Thymus (tissue), 11 donors: ENCODE data around the gene FBXL4. TPM values are rescaled to one million over a fixed set of nuclear protein-coding genes. Genes with fewer than 3 reads are reported as not detected.
"Not testable (repeated sequence)": the region's sequence is repeated elsewhere in the genome, so short reads cannot be mapped to it uniquely, and the experiment has no call there.

Source experiments
- DNase-seq, 9 donors: peaks; one replicate each; pipeline ENCODE4 v3.0.0-alpha.2; 2013; ENCODE audit warnings: low spot score in 9 of 9, low read depth in 6 of 9, missing footprints in 1 of 9
- H3K27ac ChIP-seq, 2 donors: one replicate each; pipeline ENCODE4 v1.5.1; 2013; ENCODE audit warnings: control low read depth in 1 of 2, low read depth in 1 of 2, low read length in 1 of 2, mild to moderate bottlenecking in 1 of 2, moderate library complexity in 1 of 2
- H3K27me3 ChIP-seq, 2 donors: one replicate each; pipeline ENCODE4 v1.5.1; 2013; ENCODE audit warnings: low read length in 1 of 2; ENCODE audit not compliant: control insufficient read depth in 2 of 2, insufficient read depth in 1 of 2
- H3K36me3 ChIP-seq, 2 donors: one replicate each; pipeline ENCODE4 v1.5.1; 2013; ENCODE audit warnings: low read length in 1 of 2, mild to moderate bottlenecking in 1 of 2, moderate library complexity in 1 of 2; ENCODE audit not compliant: control insufficient read depth in 2 of 2, insufficient read depth in 2 of 2
- H3K4me1 ChIP-seq, 2 donors: one replicate each; pipeline ENCODE4 v1.5.1; 2013; ENCODE audit warnings: low read length in 2 of 2; ENCODE audit not compliant: control insufficient read depth in 2 of 2, insufficient read depth in 2 of 2
- H3K4me3 ChIP-seq, 2 donors: one replicate each; pipeline ENCODE4 v1.5.1; 2013; ENCODE audit warnings: low read length in 2 of 2, control low read depth in 1 of 2, mild to moderate bottlenecking in 1 of 2
- H3K9me3 ChIP-seq, 2 donors: one replicate each; pipeline ENCODE4 v1.5.1; 2013; ENCODE audit warnings: low read length in 1 of 2, mild to moderate bottlenecking in 1 of 2; ENCODE audit not compliant: control insufficient read depth in 2 of 2, insufficient read depth in 1 of 2
- WGBS: extraction: QIAGEN DNeasy Blood & Tissue Kit; methylation state at CpG from one replicate; pipeline ENCODE4 v1.1.7; 2013; 5-methylcytosine and 5-hydroxymethylcytosine counted together
- polyA plus RNA-seq: library from polyadenylated mRNA; stranded (reverse); fragments of 200-250 nt; gene quantifications from one replicate; pipeline ENCODE4 v1.2.3, GENCODE V29; 2013
- total RNA-seq: library from RNA; stranded (reverse); fragments of 120-200 nt; gene quantifications from one replicate; pipeline ENCODE4 v1.2.4, GENCODE V29; 2013
- donor health status: healthy.

FBXL4 gene
- total and polyA plus RNA-seq, 2 donors: 10.7 to 13.5 TPM

DNA sequence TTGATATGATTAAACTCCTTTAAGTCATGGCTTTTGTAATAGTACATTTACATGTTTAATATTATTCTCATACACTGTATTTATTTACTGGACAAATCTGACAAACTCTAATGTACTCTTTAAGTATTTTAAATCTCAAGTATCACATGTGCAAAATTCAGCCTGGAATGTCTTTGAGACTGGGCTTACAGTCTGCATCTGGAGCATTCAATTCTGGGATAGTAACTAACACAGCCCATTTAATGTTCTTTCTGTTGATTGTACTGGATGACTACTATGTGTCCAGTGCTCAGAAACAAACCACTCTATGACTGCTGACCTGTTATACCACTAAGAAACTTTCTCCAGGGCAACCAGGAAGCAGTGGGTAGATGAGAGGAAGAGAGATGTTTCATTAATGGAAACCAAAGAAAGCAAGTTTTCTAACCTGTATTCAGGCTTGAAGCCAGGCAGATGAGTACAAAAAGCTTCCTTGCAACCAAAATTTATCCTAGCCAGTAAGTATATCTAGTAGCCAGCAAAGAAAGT is 26.8 kb downstream of the FBXL4 start:
- Histone ChIP-seq H3K27me3 (no peaks in the 10 kb centered on the region), H3K4me1 (no peaks in the 10 kb centered on the region)
- no peak for DNase-seq

DNA sequence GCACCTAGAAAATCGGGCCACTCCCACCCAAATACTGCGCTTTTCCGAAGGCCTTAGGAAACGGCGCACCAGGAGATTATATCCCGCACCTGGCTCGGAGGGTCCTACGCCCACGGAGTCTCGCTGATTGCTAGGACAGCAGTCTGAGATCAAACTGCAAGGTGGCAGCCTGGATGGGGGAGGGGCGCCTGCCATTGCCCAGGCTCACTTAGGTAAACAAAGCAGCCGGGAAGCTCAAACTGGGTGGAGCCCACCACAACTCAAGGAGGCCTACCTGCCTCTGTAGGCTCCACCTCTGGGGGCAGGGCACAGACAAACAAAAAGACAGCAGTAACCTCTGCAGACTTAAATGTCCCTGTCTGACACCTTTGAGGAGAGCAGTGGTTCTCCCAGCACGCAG is 36.8 kb downstream of the FBXL4 start:
- H3K4me3 ChIP-seq, H3K36me3 ChIP-seq, H3K27ac ChIP-seq, H3K4me1 ChIP-seq, H3K27me3 ChIP-seq, H3K9me3 ChIP-seq, DNase-seq: not testable (repeated sequence)
- 90% methylated on average over 12 of the region's 13 CpGs for WGBS

More for the DNA sequence above, 26.8 kb downstream of the FBXL4 start:
- Histone ChIP-seq H3K36me3 (peaks cover 0 to 6% of the 10 kb centered on the region in 2 donors), H3K4me3 (no peak overlapping the region), H3K9me3 (no peaks in the 10 kb centered on the region), H3K27ac (no peak overlapping the region)

DNA sequence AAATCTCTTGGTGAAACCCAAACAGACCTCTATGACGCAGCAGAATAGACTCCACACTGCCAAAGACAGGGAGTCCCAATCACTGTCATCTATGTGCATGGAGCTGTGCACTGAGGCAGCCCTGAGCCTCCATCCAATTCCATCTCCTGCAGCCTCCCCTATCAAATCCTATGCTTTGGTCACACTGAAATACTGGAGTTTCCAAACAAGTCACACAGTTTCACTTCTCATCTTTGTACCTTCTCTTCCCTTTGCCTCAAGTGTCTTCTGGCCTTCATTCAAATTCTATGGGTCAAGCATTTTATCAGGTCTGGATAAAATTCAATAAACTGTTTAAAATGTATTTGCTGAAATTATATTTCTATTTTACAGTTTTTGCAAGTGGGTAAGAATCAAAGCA is 38.5 kb downstream of the FBXL4 start:
- no peaks in the 10 kb centered on the region for H3K4me1 ChIP-seq
- no peak for DNase-seq
- H3K4me3 ChIP-seq: no peak overlapping the region
- no peak overlapping the region for H3K27ac ChIP-seq
- 100% methylated on average over 1 of the region's 1 CpG for WGBS
- H3K27me3 ChIP-seq: no peaks in the 10 kb centered on the region
- peaks cover 0 to 2% of the 10 kb centered on the region in 2 donors for H3K9me3 ChIP-seq
- H3K36me3 ChIP-seq: peaks cover 5% of the 10 kb centered on the region in 2 donors

DNA sequence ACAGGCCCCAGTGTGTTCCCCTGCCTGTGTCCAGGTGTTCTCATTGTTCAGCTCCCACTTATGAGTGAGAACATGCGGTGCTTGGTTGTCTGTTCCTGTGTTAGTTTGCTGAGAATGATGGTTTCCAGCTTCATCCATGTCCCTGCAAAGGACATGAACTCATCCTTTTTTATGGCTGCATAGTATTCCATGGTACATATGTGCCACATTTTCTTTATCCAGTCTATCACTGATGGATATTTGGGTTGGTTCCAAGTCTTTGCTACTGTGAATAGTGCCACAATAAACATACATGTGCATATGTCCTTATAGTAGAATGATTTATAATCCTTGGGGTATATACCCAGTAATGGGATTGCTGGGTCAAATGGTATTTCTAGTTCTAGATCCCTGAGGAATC is 41.4 kb downstream of the FBXL4 start:
- not testable (repeated sequence) for H3K27ac ChIP-seq, DNase-seq, H3K27me3 ChIP-seq, H3K36me3 ChIP-seq, H3K4me1 ChIP-seq, H3K9me3 ChIP-seq, H3K4me3 ChIP-seq
- WGBS: 96% methylated on average over 1 of the region's 1 CpG

DNA sequence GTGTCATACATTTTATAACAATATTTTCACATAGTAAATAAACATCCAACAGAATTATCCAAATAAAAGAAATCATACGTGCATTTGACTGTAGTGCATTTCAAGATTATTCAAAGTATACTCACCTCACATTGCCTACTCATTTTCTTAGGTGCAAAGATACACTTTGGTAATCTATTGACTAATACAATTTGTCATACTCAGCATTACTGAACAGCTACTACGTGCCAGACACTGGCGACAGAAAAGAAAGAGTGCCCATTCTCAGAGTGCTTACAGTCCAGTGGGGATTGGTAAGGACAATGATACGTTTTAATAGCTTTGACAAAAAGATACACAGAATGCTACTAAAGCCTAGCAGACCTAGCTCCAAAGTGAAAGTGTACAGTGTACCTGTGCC is 42.0 kb downstream of the FBXL4 start:
- Histone ChIP-seq H3K4me1 (no peaks in the 10 kb centered on the region), H3K9me3 (no peaks in the 10 kb centered on the region), H3K4me3 (no peak overlapping the region), H3K36me3 (peaks cover 8% of the 10 kb centered on the region in 2 donors), H3K27ac (no peak overlapping the region), H3K27me3 (no peaks in the 10 kb centered on the region)
- no peak for DNase-seq
- WGBS: 96% methylated on average over 4 of the region's 4 CpGs

DNA sequence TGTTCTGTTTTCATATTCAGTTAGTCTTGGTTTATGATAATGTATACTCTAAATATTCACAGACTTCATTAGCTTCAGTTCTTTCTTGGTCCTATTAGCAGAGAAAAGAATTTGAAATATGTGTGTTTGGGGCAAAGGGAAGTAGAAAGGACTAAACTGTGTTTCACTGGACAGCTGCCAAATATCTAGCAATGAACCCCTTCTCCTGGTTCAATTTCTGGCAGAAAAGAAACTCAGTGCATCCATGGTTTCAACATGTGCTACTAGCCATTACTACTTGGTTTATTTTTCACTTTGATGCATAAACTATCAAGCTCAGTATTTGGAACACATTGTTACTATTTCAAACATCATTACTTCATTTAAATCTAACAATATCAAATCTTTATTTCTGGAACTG is 43.6 kb downstream of the FBXL4 start:
- peaks cover 7 to 12% of the 10 kb centered on the region in 2 donors for H3K36me3 ChIP-seq
- no peak overlapping the region for H3K4me3 ChIP-seq
- no peak for DNase-seq
- no peaks in the 10 kb centered on the region for H3K27me3 ChIP-seq
- no peak overlapping the region for H3K27ac ChIP-seq
- no peaks in the 10 kb centered on the region for H3K4me1 ChIP-seq
- no peaks in the 10 kb centered on the region for H3K9me3 ChIP-seq

DNA sequence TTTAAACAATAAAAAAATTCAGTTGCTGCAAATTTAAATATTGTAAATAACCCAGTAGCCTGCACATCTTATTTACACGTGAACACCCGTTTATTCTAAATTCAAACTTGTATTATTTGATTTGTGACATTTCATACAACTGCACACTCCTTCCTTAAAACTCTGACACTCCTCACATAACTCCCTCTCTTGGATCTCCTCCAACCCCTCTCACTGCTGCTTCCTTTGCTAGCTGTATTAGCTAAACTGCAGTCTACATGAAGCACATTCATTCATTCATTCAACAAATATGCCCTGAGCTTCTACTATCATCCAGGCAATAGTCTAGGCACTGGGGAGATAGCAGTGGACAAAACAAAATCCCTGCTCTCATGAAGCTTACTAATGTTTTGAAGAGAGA is 47.0 kb downstream of the FBXL4 start:
- 98% methylated on average over 2 of the region's 2 CpGs for WGBS
- DNase-seq: no peak
- H3K9me3 ChIP-seq: no peaks in the 10 kb centered on the region
- H3K27ac ChIP-seq: no peak overlapping the region
- peaks cover 7 to 11% of the 10 kb centered on the region in 2 donors for H3K36me3 ChIP-seq
- H3K4me3 ChIP-seq: no peak overlapping the region
- no peaks in the 10 kb centered on the region for H3K4me1 ChIP-seq
- no peaks in the 10 kb centered on the region for H3K27me3 ChIP-seq

DNA sequence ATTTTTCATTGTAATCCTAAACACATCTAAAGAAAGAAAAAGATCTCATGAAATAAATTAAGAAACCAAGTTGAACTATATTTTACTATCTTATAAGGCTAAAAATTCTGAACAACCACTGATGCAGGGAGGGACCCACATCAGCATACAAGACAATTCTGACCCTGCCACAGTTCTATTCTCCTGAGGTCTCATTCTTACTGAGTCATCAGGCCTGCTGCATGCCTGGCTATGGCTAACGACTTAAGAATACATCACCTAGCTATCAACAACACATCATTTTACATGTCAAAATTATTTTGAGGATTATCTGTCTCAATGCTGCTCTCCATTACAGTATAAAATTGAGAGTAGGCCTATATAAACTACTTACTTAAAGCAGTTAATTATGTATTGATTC is 52.9 kb downstream of the FBXL4 start:
- Histone ChIP-seq H3K36me3 (peaks cover 4 to 19% of the 10 kb centered on the region in 2 donors), H3K27me3 (no peaks in the 10 kb centered on the region), H3K27ac (no peak overlapping the region), H3K9me3 (no peaks in the 10 kb centered on the region), H3K4me3 (no peak overlapping the region), H3K4me1 (no peaks in the 10 kb centered on the region)
- 97% methylated on average over 1 of the region's 1 CpG for WGBS
- DNase-seq: no peak

DNA sequence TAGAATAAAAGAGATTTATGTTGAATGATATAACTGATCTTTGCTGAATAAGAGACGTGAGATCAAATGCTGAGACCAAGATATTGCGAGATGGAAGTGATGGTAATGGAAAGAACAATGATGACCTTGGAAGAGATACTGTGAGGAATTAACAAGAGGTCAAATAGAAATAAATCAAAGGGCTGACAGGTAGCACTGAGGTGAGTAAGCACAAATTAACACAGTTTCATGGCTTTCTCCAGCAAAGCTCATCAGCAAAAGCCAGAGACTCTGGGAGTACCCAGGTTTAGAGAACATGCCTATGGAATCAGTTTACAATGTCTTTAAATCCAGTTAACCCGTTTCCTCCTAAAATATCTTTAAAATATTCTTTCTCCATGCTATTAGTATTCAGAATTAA is 60.1 kb downstream of the FBXL4 start:
- Histone ChIP-seq H3K27ac (no peak overlapping the region), H3K4me3 (no peak overlapping the region), H3K27me3 (no peaks in the 10 kb centered on the region), H3K9me3 (no peaks in the 10 kb centered on the region), H3K4me1 (no peaks in the 10 kb centered on the region), H3K36me3 (peaks cover 0 to 20% of the 10 kb centered on the region in 2 donors)
- WGBS: 99% methylated on average over 3 of the region's 3 CpGs
- no peak for DNase-seq

DNA sequence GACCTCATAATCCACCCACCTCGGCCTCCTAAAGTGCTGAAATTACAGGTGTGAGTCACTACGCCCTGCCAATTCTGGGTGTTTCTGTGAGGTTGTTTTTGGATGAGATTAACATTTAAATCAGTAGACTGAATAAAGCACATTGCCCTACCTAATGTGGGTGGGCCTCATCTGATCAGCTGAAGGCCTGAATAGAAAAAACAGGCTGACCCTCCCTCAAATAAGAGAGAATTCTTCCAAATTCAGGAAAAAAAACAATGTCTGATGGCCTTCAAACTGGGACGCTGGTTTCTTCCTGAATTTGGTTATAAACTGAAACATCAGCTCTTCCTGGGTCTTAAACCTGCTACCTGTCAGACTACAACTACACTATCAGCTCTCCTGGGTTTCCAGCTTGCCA is 62.4 kb downstream of the FBXL4 start:
- Histone ChIP-seq H3K36me3 (peaks cover 5 to 9% of the 10 kb centered on the region in 2 donors), H3K4me1 (no peaks in the 10 kb centered on the region), H3K27ac (no peak overlapping the region), H3K4me3 (no peak overlapping the region), H3K9me3 (no peaks in the 10 kb centered on the region), H3K27me3 (no peaks in the 10 kb centered on the region)
- WGBS: 97% methylated on average over 3 of the region's 3 CpGs
- DNase-seq: no peak
